ENCODE measurements around the gene SREBF2. TPM values are rescaled to one million over a fixed set of nuclear protein-coding genes. Genes with fewer than 3 reads are reported as not detected.

The SREBF2 gene
- total RNA-seq: 61.1 and 73.4 TPM in 2 replicates

DNA sequence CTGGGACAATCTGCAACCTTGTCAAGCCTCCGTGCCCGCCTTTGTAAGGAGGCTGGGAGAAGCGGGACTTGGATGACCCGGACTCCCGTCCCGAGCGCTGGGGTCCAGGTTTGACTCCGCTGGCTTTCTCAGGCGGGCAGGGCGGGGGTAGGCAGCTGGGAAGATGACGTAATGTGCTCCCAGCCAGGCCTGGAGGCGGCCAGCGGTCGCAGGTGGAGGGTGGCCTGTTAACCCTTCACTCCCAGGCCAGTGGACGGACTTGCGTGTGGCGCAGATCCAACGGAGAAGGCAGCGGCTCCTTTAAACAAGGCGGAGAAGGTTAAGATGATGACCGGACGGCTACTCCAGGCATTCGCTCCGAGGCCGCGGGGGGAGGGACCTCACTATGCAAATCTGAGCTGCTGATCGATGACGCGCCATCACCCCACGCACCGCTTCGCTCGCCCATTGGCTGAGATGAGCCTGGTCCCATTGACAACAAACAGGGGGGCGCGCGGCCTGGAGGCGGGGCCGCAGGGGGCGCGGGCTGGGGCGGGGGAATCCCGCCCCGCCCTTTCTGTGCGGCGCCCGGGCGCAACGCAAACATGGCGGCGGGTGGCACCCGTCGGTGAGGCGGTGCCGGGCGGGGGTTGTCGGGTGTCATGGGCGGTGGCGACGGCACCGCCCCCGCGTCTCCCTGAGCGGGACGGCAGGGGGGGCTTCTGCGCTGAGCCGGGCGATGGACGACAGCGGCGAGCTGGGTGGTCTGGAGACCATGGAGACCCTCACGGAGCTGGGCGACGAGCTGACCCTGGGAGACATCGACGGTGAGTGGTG, at the start of gene SREBF2:
Gene SREBF2, plus strand, starts transcription at position 553 of the 816 bp plus-strand sequence. Its CDS starts 166 bp downstream, at position 719.
- peak within 1 kb of the TSS; percentile 89 for H3K4me3 ChIP-seq (ENCODE audit: low read depth, low read length)
- TF ChIP-seq, protein P1, sequence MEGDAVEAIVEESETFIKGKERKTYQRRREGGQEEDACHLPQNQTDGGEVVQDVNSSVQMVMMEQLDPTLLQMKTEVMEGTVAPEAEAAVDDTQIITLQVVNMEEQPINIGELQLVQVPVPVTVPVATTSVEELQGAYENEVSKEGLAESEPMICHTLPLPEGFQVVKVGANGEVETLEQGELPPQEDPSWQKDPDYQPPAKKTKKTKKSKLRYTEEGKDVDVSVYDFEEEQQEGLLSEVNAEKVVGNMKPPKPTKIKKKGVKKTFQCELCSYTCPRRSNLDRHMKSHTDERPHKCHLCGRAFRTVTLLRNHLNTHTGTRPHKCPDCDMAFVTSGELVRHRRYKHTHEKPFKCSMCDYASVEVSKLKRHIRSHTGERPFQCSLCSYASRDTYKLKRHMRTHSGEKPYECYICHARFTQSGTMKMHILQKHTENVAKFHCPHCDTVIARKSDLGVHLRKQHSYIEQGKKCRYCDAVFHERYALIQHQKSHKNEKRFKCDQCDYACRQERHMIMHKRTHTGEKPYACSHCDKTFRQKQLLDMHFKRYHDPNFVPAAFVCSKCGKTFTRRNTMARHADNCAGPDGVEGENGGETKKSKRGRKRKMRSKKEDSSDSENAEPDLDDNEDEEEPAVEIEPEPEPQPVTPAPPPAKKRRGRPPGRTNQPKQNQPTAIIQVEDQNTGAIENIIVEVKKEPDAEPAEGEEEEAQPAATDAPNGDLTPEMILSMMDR (conservative IDR thresholded peaks at IDR 0.05; ENCODE audit: low read depth, low read length): no peak
- peak; percentile 96 for DNase-seq (ENCODE audit: low read depth)

DNA sequence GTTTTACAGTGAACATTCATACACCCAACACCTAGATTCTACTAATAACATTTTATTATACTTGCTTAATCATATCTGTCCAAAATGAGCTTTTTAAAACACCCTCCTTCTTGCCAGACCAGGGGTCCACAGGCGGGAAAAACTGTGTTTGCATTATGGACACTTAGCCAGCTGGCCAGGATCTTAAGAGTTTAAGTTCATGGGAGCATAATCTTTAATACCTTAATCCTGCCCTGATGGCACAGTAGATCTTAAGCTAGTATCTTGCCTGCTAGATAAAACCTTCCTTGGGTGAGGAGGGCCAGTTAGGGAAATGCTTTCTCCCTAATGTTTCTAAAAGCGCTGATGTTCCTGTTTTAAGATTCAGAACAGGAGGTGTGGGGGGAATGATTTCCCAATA, 45.6 kb upstream of the SREBF2 start:
- no peak overlapping the region for H3K4me3 ChIP-seq (ENCODE audit: low read depth, low read length)
- no peak for DNase-seq (ENCODE audit: low read depth)
- TF ChIP-seq, protein P1 (conservative IDR thresholded peaks at IDR 0.05; ENCODE audit: low read depth, low read length): no peak

GRCh38 chr22:41793871-41794270, 39.0 kb upstream of the SREBF2 start:
- TF ChIP-seq, protein P1 (conservative IDR thresholded peaks at IDR 0.05; ENCODE audit: low read depth, low read length): no peak
- H3K4me3 ChIP-seq (ENCODE audit: low read depth, low read length): no peak overlapping the region
- DNase-seq (ENCODE audit: low read depth): no peak

DNA sequence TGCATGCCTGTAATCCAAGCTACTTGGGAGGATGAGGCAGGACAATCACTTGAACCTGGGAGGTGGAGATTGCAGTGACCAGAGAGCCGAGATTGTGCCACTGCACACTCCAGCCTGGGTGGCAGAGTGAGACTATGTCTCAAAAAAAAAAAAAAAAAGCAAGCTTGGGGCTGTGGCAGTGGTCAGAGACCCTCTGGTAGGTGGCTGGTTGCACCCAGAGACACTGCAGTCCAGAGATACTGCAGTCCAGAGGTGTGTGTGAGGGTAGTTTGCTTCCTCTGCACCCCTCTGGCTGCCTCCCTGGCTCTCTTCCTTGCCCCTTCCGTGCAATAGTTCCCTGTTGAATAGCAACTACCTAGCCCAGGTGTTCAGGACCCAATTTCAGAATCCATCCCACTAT, 34.2 kb upstream of the SREBF2 start:
- no peak for DNase-seq (ENCODE audit: low read depth)
- no peak overlapping the region for H3K4me3 ChIP-seq (ENCODE audit: low read depth, low read length)
- TF ChIP-seq, protein P1 (conservative IDR thresholded peaks at IDR 0.05; ENCODE audit: low read depth, low read length): no peak

DNA sequence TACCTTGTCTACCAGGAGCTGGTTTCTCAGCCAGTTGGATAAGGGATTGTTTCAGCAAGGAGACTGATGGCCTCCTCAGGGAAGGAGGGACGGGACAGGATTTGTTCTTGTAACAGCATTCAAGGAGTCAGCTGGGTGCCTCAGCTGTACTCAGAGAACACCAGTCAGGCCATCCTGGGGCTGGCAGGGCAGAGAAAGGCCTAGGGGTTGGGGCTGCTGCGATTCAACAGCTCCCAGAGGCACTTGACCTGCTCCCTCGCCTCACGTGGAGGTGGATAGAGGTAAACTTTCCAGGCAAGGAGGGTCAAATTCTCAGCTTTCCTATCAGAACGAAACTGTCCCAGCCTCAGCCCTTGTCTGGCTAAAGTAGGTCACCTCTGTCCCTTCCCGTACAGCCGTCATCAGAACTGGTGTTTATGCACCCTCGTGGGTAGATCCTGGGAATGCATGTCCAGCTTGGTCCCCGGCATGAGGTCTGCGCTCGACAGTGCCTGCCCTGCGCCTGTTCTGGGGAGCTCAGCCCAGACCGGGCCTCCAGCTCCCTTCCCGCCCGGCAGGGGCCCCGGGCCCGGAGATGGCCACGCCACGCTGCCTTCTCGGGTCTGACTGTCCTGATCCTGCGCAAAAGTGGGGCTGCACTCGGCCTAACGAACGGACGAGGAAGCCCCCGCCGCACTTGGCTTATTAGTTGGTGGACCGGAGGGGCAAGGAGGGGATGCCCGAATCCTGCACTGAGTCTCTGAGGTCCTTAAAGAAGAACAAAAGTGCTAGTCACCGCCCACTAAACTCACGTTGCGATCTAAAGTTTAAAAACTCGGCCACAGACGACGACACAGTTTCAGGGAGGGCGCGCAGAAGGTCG, 33.2 kb upstream of the SREBF2 start:
- DNase-seq (ENCODE audit: low read depth): no peak
- H3K4me3 ChIP-seq (ENCODE audit: low read depth, low read length): peak overlapping the region; percentile 89
- TF ChIP-seq, protein P1 (conservative IDR thresholded peaks at IDR 0.05; ENCODE audit: low read depth, low read length): no peak

GRCh38 chr22:41800348-41801146, 32.4 kb upstream of the SREBF2 start, which contains the start of gene CCDC134:
Gene CCDC134, plus strand, starts transcription at chr22:41800679. Its CDS starts 8,212 bp downstream, at chr22:41808891.
- DNase-seq (ENCODE audit: low read depth): no peak
- TF ChIP-seq, protein P1 (conservative IDR thresholded peaks at IDR 0.05; ENCODE audit: low read depth, low read length): no peak
- peak within 1 kb of the TSS; percentile 89 for H3K4me3 ChIP-seq (ENCODE audit: low read depth, low read length)

Measured in epithelial cell of proximal tubule (primary cell).